ENCODE results near the gene DNAH11.

Gene DNAH11

GRCh38 chr7:21762469-21762868 is 219.6 kb downstream of the DNAH11 start:
- TF ChIP-seq CTCF (IDR thresholded peaks at IDR 0.05; ENCODE audit: low read depth, low read length): no peak

DNA sequence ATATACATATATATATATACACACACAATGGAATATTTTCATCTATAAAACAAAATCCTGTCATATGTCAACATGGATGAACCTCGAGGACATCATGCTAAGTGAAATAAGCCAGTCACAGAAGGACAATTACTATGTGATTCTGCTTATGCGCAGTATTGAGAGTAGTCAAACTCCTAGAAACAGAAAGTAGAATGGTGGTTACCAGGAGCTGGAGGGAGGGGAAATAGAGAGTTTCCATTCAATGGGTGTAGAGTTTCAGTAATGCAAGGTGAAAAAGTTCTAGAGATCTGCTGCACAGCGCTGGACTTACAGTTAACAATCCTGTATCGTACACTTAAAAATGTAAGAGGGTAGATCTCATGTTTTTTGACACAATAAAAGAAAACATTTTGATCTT is 221.0 kb downstream of the DNAH11 start:
- no peak for DNase-seq (ENCODE audit: extremely low read depth, low read depth)
- no peak for TF ChIP-seq CTCF (IDR thresholded peaks at IDR 0.05; ENCODE audit: low read depth, low read length)

More at GRCh38 chr7:21762469-21762868, 219.6 kb downstream of the DNAH11 start:
- no peak for DNase-seq (ENCODE audit: extremely low read depth, low read depth)

GRCh38 chr7:21766218-21766617 is 223.4 kb downstream of the DNAH11 start:
- no peak for DNase-seq (ENCODE audit: extremely low read depth, low read depth)
- no peak for TF ChIP-seq CTCF (IDR thresholded peaks at IDR 0.05; ENCODE audit: low read depth, low read length)

GRCh38 chr7:21767300-21767900 is 224.6 kb downstream of the DNAH11 start:
- DNase-seq (ENCODE audit: extremely low read depth, low read depth): no peak
- peak; percentile 19; the same call in 1 of the 2 replicates for TF ChIP-seq CTCF (IDR thresholded peaks at IDR 0.05; ENCODE audit: low read depth, low read length)

GRCh38 chr7:21768279-21768678 is 225.4 kb downstream of the DNAH11 start:
- no peak for TF ChIP-seq CTCF (IDR thresholded peaks at IDR 0.05; ENCODE audit: low read depth, low read length)
- no peak for DNase-seq (ENCODE audit: extremely low read depth, low read depth)

DNA sequence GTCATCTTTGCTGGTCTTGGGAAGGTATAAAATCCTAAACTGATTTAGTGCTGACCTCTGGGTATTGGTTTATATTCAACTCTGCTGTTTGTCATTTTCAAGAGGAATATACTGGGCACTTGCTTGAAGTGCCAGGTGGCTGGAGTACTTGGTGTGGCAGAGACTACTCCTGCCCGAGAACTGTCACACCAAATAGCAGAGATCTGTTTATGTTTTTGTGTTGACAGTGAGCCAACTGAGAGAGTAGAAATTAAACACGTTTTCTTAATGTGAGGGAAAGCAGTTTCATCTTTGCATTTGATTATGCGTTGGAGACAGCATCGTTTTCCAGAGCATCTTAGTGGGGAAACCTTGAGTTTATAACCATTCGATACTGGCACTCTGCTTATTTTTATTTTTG is 228.4 kb downstream of the DNAH11 start:
- no peak for DNase-seq (ENCODE audit: extremely low read depth, low read depth)
- TF ChIP-seq CTCF (IDR thresholded peaks at IDR 0.05; ENCODE audit: low read depth, low read length): no peak

DNA sequence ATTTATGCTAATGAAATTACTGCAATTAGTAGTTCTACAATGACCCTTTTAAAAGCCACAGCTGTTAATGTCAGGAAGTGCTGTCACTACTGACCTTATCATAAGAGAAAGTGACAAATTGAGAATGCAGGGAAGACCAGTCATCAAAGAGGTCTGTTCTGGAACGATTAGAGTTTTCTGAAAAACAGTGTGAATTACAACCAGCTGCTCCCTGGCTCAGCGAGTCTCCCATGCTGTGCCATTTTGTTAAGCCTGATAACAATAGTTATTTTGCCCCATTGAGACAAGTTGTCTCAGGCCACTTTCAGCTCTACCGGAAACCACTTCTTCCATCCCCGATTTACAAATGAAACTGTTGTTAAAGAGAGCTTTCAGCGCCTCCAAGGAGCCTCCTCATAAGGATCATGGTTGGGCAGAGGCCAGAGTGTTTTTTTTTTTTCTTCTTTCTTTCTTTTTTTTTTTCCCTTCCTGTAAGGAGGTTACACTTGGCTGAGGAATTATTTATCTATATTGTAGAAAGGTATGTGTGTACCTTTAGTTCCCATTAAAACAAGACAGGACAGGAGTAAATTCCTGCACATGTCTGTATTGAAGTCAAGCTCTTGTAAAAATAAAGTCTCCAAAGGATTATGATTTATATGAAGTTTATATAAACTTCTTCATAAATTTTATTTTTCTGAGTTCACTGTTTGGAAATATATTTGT is 229.2 kb downstream of the DNAH11 start:
- DNase-seq (ENCODE audit: extremely low read depth, low read depth): no peak

More for the DNA sequence above, 229.2 kb downstream of the DNAH11 start:
- no peak for TF ChIP-seq CTCF (IDR thresholded peaks at IDR 0.05; ENCODE audit: low read depth, low read length)
